HG03378 (cell line): ENCODE data around the gene QDPR.

Source experiments
- ATAC-seq: cut with Tn5 transposase; IDR thresholded peaks from one replicate; pipeline ENCODE4 v1.9.1; 2021; ENCODE audit warnings: mild to moderate bottlenecking, moderate library complexity; ENCODE audit not compliant: unreplicated experiment

QDPR gene

DNA sequence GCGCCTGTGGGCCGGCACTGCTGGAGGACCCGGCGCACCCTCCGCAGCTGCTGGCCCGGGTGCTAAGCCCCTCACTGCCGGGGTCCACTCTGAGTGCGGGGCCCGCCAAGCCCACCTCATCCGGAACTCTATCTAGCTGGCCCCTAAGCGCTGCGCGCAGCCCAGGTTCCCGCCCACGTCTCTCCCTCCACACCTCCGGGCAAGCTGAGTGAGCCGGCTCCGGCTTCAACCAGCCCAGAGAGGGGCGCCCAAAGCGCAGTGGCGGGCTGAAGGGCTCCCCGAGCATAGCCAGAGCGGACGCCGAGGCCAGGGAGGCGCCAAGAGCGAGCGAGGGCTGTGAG lies 75.2 kb downstream of the QDPR start:
- ATAC-seq, result no peak
